IPS-11a (cell line): ENCODE data around the gene TUFM.
"Not testable (repeated sequence)": the region's sequence is repeated elsewhere in the genome, so short reads cannot be mapped to it uniquely, and the experiment has no call there.

Experiments
- H3K4me3 ChIP-seq: one replicate; pipeline ENCODE4 v1.5.1; 2013; ENCODE audit warnings: low read depth, low read length, control low read depth

TUFM gene

DNA sequence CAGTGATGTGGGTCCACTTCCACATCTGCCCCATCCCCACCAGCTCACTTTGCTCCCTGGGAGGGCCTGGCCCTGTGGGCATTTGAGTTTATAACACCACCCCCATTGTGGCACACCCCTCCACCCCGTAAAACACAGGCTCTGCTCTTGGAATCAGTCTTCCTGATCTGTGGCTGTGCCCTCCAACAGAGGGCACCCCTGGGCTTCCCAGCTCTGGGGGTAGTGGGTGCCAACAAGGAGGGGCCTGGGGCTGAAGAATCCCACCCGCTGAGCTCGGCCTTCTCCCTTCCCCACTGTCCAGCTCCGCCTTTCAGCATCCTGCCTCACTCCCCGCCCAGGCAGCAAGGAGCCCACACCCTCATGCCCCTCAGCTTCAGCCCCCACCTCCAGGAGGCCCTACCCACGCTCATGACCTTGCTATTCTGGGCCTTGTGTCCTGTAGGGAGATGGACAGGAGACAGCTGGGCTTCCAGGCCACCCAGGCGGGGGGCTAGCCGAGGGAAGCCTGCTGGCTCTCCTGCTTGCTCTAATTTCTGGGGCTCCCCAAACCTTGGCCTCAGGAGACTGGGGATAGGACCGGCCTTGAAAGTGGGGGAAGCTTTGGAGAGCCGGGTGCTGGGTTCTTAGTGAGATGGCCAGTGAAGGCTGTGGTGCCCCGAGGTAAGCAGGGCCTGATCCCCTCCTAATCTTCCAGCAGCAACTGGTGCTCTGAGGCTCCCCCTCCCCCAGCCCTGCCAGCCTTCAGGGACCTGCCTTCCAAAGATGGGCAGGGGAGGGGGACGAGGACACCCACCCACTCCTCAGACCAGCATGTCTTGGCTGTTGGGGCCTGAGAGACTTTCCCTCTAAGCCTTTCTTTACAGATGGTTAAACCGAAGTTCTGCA, 29.2 kb upstream of the TUFM start:
- no peak overlapping the region for H3K4me3 ChIP-seq

DNA sequence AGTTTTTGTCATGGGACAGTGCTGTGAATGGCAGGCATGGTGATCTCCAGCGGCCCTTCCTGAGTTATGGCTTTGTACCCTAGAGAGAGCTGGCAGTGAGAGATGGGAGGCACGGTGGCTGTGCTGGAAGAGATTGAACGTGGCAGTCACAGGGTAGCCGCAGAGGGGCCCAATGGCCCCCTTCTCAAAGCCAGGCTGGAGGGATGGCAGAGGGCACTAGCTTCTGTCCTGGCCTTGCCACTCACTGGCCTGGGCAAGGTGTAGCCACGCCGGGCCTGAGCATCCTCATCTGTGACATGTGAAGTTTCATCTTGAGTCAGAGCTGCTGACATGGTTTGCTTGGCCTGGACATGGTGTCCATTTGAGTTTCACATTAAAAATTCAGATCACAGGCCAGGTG, 28.3 kb upstream of the TUFM start:
- no peak overlapping the region for H3K4me3 ChIP-seq

DNA sequence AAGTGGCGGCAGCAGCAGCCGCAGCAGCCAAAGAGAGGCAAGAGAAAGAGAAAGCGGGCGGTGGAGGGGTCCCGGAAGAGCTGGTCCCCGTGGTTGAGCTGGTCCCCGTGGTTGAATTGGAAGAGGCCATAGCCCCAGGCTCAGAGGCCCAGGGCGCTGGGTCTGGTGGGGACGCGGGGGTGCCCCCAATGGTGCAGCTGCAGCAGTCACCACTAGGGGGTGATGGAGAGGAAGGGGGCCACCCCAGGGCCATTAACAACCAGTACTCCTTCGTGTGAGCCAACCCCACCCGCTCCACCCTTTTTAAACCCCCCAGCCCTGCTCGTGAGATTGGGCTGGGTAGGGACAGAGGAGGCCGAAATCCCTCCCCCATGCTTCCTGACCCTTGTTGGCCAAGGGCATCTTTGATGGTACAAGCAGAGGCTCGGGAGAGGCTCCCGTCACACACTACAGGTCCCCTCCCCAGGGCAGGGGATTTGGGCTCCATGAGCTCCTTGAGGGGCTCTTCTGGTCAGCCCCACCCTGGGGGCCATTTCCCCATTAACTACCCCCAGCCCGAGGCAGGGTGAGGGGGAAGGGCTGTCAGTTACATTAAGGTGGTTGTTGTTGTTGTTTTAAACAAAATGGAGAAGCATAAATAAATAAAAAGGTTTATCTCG, 27.5 kb upstream of the TUFM start:
- no peak overlapping the region for H3K4me3 ChIP-seq

DNA sequence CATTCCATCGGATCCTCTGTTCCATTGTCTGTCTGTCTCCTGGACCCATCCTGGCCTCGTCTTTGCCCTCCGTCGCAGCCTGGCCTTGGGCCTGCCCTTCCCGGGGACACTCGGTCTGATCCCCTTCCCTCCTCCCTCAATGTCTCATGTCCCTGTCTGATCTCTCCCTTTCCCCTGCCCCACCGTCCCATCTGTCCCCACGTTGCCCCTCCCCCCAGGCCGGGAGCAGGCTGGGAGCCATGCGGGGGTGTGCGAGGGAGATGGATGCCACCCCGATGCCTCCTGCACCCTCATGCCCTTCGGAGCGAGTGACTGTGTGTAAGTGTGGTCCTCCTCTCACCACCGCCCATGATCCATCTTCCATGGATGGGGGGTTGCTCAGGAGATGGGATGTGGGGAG, 26.8 kb upstream of the TUFM start:
- no peak overlapping the region for H3K4me3 ChIP-seq

DNA sequence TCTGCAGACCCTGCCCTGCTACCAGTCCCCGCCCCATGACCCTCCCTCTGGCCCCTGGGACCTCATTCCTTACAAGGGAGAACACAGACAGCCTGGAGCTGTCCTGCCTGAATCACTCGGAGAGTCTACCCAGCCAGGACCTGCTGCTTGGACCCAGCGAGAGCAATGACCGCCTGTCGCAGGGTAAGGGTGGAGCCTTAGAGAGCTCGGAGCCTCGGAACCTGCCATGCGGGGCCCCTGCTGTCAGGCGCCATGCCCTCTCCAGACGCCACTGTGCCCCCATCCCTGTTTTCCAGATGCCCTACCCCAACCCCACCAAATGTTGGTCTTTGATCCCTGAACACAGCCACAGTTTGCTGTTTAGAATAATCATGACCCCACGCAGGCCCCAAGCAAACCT, 23.1 kb upstream of the TUFM start:
- H3K4me3 ChIP-seq: no peak overlapping the region

DNA sequence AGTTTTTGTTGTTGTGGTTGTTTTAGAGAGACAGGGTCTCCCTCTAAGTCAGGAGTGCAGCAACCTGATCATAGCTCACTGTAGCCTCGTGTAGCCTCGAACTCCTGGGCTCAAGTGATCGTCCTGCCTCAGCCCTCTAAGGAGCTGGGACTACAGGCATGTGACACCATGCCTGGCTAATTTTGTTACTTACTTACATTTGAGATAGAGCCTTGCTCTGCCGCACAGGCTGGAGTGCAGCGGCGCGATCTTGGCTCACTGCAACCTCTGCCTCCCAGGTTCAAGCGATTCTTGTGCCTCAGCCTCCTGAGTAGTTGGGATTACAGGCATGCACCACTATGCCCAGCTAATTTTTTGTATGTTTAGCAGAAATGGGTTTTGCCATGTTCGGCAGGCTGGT, 21.5 kb upstream of the TUFM start:
- H3K4me3 ChIP-seq: not testable (repeated sequence)

DNA sequence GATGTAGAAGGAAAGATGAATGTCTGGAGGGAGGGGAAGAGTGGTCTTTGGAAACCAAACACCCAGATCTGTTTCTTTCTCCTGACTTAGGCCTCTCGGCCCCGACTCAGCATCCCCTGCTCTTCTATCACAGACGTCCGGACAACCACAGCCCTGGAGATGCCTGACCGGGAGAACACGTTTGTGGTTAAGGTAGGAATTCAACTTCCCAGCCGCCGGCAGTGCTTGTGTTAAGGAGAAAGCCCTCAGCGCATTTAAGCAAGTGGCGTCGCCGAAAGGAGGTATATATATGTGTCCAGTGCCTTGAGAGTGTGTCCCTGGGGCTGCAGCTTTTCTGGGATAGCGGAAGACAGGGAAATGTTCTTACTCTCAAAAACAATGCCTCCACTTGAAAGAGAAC, 21.1 kb upstream of the TUFM start:
- H3K4me3 ChIP-seq: no peak overlapping the region

DNA sequence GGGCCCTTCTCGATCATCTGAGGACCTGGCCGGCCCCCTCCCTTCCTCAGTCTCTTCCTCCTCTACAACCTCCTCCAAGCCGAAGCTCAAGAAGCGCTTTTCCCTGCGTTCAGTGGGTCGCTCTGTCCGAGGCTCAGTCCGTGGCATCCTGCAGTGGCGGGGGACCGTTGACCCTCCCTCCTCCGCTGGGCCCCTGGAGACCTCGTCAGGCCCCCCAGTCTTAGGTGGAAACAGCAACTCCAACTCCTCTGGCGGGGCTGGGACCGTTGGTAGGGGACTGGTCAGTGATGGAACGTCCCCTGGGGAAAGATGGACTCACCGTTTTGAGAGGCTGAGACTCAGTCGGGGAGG, 20.3 kb upstream of the TUFM start:
- H3K4me3 ChIP-seq: no peak overlapping the region

DNA sequence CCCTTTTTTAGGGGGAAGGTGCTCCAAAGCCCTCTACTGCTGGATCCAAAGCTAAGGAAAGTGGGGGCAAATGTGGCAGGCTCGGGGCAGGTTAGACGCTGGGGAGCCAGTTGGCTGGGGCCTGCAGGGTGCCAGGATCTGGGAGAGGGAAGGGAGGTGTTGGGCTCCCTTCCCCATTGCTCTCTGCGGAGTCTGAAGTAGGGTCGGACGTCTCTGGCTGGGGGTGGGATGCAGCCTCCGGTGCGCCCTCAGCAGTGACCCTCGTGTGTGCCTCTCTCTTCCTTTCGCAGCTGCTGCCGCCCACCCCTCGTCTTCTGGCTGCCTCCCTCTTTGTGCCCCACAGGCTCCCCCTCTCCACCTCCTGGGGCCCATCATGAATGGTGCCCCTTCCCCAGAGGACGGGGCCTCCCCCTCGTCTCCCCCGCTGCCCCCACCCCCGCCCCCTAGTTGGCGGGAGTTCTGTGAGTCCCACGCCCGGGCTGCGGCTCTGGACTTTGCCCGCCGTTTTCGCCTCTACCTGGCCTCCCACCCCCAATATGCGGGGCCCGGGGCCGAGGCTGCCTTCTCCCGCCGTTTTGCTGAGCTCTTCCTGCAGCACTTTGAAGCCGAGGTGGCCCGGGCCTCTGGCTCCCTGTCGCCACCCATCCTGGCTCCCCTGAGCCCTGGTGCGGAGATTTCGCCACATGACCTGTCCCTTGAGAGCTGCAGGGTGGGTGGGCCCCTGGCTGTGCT, 19.7 kb upstream of the TUFM start:
- H3K4me3 ChIP-seq: no peak overlapping the region

DNA sequence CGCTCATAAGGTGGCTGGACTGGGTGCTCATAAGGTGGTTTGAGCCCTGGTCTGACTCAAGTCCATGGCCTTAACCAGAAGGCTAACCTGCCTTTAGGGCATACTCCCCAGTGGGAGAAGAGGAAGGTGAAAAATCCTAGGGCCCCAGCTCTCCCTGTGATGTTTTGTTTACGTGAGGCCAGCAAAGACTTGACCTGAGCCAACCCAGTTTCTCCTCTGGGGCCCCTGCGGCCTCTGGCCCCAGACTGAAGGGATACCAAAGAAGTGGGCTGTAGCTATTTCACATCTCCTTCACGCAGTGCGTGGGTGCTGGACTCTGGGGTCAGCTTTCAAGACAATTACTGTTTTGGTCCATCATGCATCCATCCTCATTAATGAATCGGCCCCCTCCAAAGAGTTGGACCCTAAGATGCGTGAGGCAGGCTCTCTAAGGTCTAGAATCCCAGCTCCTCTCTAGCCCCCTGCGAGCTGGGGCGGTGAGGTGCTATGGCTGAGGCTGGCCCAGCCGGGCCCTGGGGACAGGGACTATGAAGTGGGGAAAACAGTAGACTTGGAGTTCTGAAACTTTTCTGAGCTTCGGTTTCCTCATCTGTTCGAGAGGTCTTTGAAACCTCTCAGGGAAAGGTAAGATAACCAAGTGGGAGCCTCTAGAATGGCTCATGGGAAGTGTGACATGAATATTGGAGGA, 19.0 kb upstream of the TUFM start:
- no peak overlapping the region for H3K4me3 ChIP-seq

DNA sequence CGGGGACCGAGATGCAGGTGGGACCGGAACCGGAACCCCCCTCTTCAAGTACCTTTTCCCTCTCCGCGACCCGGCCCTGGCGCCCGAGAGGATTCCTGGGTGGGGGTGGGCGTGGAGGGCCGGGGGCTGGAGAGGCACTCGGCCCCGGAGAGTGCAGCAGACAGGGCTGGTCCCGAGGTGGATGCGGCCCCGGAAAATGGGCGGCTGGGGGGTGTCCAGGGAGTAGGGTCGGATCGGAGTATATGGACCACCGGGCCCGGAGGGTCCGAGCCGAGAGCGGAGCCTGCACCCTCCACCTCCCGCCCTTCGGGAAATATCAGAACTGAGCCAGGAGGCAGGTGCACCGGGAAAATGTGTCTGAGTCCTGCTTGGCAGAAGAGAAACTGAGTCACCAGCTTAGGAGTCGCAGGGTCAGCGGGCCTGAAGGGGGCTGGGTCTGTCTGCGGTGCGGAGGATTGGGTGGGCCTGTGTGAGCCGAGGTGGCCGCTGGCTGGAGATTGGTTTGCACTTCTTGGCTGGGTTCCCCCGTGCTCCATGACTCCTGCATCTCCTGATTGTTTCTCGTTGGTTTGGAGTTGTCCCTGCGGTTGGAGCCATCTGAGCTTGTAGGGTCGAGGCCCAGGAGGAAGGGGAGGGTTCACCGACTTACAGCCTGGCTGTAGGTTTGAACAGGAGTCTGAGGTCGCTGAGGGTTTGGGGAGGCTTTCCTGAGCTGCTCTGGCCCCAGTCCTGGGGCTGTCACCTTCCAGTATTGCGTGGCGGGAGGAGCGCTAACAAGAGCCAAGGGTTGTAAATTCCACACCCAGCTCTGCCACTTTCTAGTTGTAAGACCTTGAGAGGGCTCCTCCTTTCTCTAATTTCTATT, 18.0 kb upstream of the TUFM start:
- H3K4me3 ChIP-seq: peak overlapping the region; percentile 97

DNA sequence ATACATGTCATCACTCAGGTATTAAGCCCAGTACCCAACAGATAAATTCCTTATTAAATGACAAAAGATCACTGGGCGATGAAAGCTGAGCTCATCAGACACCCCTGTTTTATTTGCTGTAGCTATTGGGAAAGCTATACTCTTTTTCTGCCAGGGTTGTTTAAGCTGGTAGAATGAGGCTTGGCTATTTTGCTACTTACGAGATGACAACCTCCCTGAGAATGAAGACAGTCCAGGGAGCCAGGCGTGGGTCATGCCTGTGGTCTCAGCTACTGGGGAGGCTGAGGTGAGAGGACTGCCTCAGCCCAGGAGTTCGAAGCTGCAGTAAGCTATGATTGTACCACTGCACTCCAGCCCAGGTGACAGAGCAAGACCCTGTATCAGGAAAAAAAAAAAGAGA, 13.2 kb upstream of the TUFM start:
- no peak overlapping the region for H3K4me3 ChIP-seq

DNA sequence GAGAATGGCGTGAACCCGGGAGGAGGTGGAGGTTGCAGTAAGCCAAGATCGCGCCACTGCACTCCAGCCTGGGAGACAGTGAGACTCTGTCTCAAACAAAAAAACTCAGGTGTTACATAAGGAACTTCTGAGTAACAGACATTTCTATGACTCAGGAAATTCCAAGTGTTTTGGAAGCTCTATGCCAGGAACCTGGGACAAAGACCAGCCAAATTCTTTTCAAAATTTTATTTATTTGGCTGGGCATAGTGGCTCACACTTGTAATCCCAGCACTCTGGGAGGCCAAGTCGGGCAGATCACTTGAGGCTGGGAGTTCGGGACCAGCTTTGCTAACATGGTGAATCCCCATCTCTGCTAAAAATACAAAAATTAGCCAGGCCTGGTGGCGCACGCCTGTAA, 12.3 kb upstream of the TUFM start:
- H3K4me3 ChIP-seq: no peak overlapping the region

DNA sequence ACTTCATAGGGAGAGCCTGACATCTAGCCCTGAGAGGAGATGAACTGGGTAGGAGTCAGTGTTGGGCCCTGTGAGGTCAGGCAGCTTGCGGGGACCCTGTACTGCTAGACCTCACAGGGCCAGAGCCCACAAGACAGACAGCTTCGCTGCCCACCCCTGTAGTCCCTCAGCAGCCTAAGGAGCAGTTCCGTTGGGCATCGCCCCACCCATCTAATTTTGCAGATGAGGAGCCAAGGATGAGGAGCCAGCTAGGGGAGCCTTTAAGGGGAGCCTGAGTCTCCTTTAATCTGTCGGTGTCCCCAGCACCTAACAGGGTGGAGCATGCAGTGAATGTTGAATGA, 755 bp upstream of the TUFM start:
- H3K4me3 ChIP-seq: peak overlapping the region; percentile 67

DNA sequence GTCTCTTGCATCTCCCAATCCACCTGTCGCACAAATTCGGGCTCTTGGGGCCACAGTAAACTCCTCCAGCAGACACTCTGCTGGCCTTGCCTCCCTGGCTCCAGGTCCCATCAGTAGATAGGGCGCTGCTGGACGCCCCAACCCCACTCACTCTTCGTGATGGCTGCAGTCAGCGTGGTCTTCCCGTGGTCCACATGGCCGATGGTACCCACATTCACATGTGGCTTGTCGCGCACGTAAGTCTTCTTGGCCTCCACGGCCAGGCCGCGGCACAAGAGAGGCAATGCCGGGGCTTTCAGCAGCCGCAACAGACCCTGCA, 428 bp downstream of the TUFM start:
- peak overlapping the region; percentile 83 for H3K4me3 ChIP-seq

DNA sequence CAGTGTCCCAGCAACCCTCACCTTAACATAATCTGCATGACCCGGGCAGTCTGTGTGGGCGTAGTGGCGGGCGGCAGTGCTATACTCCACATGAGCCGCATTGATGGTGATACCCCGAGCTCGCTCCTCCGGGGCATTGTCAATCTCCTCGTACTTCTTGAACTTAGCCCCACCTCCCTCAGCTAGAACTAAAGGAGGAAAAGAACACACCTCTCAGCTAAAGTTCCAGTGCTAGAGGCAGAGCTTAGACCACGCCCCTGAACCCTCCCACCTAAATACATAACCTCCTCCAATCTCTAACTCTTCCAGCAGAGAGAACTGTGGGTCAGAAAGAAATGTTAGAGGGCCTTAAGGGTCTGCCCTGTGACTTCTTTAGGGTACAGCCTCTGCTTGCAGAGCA, 855 bp downstream of the TUFM start:
- H3K4me3 ChIP-seq: peak overlapping the region; percentile 83

DNA sequence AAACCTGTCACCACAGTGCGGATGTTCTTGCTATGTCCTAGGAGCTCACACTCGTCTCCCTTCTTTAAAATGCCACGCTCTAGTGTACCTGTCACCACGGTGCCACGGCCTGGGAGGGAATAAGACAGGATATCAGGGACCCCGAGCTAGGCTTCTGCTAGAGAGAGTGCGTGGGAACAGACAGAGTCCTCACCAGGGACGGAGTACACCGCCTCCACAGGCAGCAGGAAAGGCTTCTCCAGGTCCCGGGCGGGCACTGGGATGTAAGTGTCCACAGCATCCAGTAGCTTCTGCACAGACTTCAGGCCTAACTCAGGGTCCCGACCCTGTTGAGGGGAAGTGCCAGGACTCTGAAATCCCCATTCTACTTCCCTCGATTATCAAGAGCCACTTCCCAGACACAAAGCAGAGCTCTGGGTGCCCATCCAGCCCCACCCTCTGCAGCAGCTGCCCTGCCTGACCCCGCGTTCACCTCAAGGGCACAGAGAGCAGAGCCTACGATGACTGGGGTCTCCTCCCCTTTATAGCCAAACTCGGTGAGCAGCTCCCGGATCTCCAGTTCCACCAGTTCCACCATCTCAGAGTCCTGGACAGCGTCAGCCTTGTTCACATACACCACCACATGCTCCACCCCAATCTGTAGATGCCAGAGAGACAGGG, 1.8 kb downstream of the TUFM start:
- H3K4me3 ChIP-seq: no peak overlapping the region

DNA sequence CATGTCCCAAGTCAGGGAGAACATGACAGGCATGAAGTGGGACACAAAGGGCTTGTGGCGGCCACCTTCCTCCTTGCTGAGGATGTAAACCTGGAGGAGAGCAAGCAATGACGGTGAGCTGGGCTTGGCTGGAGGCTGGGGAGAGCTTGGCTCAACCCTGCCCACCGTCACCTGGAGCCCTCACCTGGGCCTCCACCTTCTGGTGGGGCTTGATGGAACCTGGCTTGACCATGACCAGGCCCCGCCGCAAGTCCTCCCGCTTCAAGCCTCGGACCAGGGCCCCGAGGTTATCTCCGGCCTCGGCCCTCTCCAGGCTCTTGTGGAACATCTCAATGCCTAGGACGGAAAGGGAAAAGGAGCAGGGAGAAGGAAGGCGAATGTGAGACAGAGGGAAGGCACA, 2.4 kb downstream of the TUFM start:
- H3K4me3 ChIP-seq: no peak overlapping the region

DNA sequence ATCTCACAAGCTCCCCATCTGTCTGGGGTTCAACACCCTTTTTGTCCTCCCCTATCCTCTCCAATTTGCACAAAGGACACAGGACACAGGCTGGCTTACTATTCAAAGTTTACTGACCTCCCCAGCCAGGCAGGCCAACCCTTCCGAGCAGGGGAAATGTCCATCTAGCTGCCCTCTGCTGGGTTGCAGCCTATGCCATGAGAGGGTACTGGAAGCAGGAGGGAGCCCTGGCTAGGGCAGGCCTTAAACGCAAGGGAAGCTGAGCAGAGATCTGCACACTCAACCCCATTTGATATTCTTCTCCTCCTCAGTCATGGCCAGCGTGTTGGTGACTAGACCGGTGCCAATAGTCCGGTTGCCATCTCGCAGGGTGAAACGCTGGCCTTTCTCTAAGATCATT, 3.5 kb downstream of the TUFM start:
- H3K4me3 ChIP-seq: no peak overlapping the region

DNA sequence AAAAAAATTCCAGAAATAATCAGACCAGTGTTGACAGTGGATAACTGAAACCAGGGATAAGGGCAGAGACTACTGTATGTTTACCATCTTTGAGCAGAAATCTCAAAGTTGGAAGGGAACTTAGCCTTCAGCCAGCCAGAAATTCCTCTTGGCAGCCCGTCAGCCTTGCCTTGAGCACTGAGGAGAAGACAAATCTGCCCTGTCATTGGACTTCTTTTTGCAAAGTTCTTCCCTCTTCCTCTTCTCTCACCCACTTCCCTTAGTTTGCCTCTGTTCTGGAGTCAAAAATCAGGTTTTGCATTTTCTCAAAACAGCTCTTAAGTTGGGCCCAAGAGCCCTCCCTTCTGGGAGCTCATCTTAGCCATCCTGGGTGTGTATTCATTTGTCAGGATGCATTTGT, 6.2 kb downstream of the TUFM start:
- no peak overlapping the region for H3K4me3 ChIP-seq
